ENCODE measurements around the gene PCYT2.

PCYT2 gene

GRCh38 chr17:81910840-81911276 lies 341 bp downstream of the PCYT2 start (continued):
- TF ChIP-seq, protein P1, sequence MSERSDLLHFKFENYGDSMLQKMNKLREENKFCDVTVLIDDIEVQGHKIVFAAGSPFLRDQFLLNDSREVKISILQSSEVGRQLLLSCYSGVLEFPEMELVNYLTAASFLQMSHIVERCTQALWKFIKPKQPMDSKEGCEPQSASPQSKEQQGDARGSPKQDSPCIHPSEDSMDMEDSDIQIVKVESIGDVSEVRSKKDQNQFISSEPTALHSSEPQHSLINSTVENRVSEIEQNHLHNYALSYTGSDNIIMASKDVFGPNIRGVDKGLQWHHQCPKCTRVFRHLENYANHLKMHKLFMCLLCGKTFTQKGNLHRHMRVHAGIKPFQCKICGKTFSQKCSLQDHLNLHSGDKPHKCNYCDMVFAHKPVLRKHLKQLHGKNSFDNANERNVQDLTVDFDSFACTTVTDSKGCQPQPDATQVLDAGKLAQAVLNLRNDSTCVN (tag by site-specific recombination; optimal IDR thresholded peaks at IDR 0.05) = peak; percentile 78
- TF ChIP-seq HOXC10 (CRISPR knock-in tag; IDR thresholded peaks at IDR 0.05) (no peak), ZBTB17 (tag by site-specific recombination; IDR thresholded peaks at IDR 0.05) (peak; percentile 13; the same call in 1 of the 2 replicates), ZBTB49 (tag by site-specific recombination; IDR thresholded peaks at IDR 0.05; ENCODE audit: low read depth) (no peak), SP2 (tag by site-specific recombination; IDR thresholded peaks at IDR 0.05) (peak; percentile 36)
- TF ChIP-seq, protein P2, sequence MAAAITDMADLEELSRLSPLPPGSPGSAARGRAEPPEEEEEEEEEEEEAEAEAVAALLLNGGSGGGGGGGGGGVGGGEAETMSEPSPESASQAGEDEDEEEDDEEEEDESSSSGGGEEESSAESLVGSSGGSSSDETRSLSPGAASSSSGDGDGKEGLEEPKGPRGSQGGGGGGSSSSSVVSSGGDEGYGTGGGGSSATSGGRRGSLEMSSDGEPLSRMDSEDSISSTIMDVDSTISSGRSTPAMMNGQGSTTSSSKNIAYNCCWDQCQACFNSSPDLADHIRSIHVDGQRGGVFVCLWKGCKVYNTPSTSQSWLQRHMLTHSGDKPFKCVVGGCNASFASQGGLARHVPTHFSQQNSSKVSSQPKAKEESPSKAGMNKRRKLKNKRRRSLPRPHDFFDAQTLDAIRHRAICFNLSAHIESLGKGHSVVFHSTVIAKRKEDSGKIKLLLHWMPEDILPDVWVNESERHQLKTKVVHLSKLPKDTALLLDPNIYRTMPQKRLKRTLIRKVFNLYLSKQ (tag by site-specific recombination; IDR thresholded peaks at IDR 0.05; ENCODE audit: borderline replicate concordance) = no peak
- TF ChIP-seq, protein P3, sequence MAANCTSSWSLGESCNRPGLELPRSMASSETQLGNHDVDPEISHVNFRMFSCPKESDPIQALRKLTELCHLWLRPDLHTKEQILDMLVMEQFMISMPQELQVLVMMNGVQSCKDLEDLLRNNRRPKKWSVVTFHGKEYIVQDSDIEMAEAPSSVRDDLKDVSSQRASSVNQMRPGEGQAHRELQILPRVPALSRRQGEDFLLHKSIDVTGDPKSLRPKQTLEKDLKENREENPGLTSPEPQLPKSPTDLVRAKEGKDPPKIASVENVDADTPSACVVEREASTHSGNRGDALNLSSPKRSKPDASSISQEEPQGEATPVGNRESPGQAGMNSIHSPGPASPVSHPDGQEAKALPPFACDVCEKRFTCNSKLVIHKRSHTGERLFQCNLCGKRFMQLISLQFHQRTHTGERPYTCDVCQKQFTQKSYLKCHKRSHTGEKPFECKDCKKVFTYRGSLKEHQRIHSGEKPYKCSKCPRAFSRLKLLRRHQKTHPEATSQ (tag by site-specific recombination; IDR thresholded peaks at IDR 0.05) = 0 out of 2 replicates have a peak, but pooled peaks have one; percentile 20

- ChIA-PET CTCF (interaction anchor here (1.1 kb wide), 1 partner anchor 15 kb away, joined by 3 read pairs; no protein-coding TSS in a partner anchor), POLR2A (interaction anchor here (0.9 to 1.8 kb wide), 8 partner anchors 9 to 112 kb away, joined by 3 to 6 read pairs (median 3); partner anchors contain the start of genes CENPX, LRRC45 and MCRIP1)
- Histone ChIP-seq H3K9me3 (ENCODE audit: control insufficient read depth, insufficient read depth, low read depth, low read length) (no peaks in the 10 kb centered on the region), H3K27ac (ENCODE audit: extremely low read depth, low read depth, low read length) (peak overlapping the region; percentile 62; the same call in 1 of the 2 replicates), H3K36me3 (ENCODE audit: control insufficient read depth in 2 of 2, insufficient read depth in 1 of 2, low read length in 2 of 2) (peaks cover 0 to 74% of the 10 kb centered on the region in 2 experiments; a peak in 1 of 3 replicates), H3K4me3 (ENCODE audit: low read depth, low read length) (peak overlapping the region; percentile 52), H3K4me1 (ENCODE audit: control insufficient read depth, insufficient read depth, low read length) (peaks cover 7% of the 10 kb centered on the region)
- TF ChIP-seq ATF2 (tag by site-specific recombination; IDR thresholded peaks at IDR 0.05; ENCODE audit: low read depth) (no peak), ZNF701 (tag by site-specific recombination; IDR thresholded peaks at IDR 0.05) (no peak), ZNF112 (tag by site-specific recombination; IDR thresholded peaks at IDR 0.05) (no peak), ZNF394 (tag by site-specific recombination; IDR thresholded peaks at IDR 0.05; ENCODE audit: borderline replicate concordance) (no peak), MEIS1 (CRISPR knock-in tag; IDR thresholded peaks at IDR 0.05; ENCODE audit: borderline replicate concordance) (no peak), SALL2 (tag by site-specific recombination; IDR thresholded peaks at IDR 0.05; ENCODE audit: borderline replicate concordance) (no peak), ZNF76 (tag by site-specific recombination; IDR thresholded peaks at IDR 0.05; ENCODE audit: borderline replicate concordance, low read depth) (no peak), ZNF266 (tag by site-specific recombination; IDR thresholded peaks at IDR 0.05; ENCODE audit: low read depth) (no peak)
- TF ChIP-seq, protein P4, sequence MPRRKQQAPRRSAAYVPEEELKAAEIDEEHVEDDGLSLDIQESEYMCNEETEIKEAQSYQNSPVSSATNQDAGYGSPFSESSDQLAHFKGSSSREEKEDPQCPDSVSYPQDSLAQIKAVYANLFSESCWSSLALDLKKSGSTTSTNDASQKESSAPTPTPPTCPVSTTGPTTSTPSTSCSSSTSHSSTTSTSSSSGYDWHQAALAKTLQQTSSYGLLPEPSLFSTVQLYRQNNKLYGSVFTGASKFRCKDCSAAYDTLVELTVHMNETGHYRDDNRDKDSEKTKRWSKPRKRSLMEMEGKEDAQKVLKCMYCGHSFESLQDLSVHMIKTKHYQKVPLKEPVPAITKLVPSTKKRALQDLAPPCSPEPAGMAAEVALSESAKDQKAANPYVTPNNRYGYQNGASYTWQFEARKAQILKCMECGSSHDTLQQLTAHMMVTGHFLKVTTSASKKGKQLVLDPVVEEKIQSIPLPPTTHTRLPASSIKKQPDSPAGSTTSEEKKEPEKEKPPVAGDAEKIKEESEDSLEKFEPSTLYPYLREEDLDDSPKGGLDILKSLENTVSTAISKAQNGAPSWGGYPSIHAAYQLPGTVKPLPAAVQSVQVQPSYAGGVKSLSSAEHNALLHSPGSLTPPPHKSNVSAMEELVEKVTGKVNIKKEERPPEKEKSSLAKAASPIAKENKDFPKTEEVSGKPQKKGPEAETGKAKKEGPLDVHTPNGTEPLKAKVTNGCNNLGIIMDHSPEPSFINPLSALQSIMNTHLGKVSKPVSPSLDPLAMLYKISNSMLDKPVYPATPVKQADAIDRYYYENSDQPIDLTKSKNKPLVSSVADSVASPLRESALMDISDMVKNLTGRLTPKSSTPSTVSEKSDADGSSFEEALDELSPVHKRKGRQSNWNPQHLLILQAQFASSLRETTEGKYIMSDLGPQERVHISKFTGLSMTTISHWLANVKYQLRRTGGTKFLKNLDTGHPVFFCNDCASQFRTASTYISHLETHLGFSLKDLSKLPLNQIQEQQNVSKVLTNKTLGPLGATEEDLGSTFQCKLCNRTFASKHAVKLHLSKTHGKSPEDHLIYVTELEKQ (tag by site-specific recombination; IDR thresholded peaks at IDR 0.05; ENCODE audit: borderline replicate concordance) = no peak
- TF ChIP-seq, protein P5, sequence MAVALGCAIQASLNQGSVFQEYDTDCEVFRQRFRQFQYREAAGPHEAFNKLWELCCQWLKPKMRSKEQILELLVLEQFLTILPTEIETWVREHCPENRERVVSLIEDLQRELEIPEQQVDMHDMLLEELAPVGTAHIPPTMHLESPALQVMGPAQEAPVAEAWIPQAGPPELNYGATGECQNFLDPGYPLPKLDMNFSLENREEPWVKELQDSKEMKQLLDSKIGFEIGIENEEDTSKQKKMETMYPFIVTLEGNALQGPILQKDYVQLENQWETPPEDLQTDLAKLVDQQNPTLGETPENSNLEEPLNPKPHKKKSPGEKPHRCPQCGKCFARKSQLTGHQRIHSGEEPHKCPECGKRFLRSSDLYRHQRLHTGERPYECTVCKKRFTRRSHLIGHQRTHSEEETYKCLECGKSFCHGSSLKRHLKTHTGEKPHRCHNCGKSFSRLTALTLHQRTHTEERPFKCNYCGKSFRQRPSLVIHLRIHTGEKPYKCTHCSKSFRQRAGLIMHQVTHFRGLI (tag by site-specific recombination; IDR thresholded peaks at IDR 0.05) = no peak
Observed at GRCh38 chr17:81909966-81910839, 996 bp downstream of the PCYT2 start.

Data from HEK293 (cell line).